Measurements from ENCODE around the gene FNDC5.

GRCh38 chr1:32878637-32879041, 7.9 kb upstream of the FNDC5 start:
- TF ChIP-seq, protein P1, sequence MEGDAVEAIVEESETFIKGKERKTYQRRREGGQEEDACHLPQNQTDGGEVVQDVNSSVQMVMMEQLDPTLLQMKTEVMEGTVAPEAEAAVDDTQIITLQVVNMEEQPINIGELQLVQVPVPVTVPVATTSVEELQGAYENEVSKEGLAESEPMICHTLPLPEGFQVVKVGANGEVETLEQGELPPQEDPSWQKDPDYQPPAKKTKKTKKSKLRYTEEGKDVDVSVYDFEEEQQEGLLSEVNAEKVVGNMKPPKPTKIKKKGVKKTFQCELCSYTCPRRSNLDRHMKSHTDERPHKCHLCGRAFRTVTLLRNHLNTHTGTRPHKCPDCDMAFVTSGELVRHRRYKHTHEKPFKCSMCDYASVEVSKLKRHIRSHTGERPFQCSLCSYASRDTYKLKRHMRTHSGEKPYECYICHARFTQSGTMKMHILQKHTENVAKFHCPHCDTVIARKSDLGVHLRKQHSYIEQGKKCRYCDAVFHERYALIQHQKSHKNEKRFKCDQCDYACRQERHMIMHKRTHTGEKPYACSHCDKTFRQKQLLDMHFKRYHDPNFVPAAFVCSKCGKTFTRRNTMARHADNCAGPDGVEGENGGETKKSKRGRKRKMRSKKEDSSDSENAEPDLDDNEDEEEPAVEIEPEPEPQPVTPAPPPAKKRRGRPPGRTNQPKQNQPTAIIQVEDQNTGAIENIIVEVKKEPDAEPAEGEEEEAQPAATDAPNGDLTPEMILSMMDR (CRISPR knock-in tag; IDR thresholded peaks at IDR 0.05), result no peak
- TF ChIP-seq ZNF136 (CRISPR knock-in tag; IDR thresholded peaks at IDR 0.05; ENCODE audit: low read depth) (no peak), POLR2AphosphoS5 (IDR thresholded peaks at IDR 0.05; ENCODE audit: low read depth, low read length) (no peak), ZC3H4 (CRISPR knock-in tag; IDR thresholded peaks at IDR 0.05; ENCODE audit: borderline replicate concordance) (no peak), BHLHE40 (IDR thresholded peaks at IDR 0.05; ENCODE audit: low read length) (no peak), STAG1 (CRISPR knock-in tag; IDR thresholded peaks at IDR 0.05) (no peak), PBX3 (CRISPR knock-in tag; IDR thresholded peaks at IDR 0.05; ENCODE audit: borderline replicate concordance) (no peak), HOXA5 (CRISPR knock-in tag; IDR thresholded peaks at IDR 0.05) (no peak), CHD4 (IDR thresholded peaks at IDR 0.05; ENCODE audit: borderline replicate concordance, low read length) (no peak)
- TF ChIP-seq, protein P2, sequence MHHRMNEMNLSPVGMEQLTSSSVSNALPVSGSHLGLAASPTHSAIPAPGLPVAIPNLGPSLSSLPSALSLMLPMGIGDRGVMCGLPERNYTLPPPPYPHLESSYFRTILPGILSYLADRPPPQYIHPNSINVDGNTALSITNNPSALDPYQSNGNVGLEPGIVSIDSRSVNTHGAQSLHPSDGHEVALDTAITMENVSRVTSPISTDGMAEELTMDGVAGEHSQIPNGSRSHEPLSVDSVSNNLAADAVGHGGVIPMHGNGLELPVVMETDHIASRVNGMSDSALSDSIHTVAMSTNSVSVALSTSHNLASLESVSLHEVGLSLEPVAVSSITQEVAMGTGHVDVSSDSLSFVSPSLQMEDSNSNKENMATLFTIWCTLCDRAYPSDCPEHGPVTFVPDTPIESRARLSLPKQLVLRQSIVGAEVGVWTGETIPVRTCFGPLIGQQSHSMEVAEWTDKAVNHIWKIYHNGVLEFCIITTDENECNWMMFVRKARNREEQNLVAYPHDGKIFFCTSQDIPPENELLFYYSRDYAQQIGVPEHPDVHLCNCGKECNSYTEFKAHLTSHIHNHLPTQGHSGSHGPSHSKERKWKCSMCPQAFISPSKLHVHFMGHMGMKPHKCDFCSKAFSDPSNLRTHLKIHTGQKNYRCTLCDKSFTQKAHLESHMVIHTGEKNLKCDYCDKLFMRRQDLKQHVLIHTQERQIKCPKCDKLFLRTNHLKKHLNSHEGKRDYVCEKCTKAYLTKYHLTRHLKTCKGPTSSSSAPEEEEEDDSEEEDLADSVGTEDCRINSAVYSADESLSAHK (CRISPR knock-in tag; IDR thresholded peaks at IDR 0.05; ENCODE audit: borderline replicate concordance), result no peak
